Measurements from ENCODE around the gene APIP. TPM values are rescaled to one million over a fixed set of nuclear protein-coding genes. Genes with fewer than 3 reads are reported as not detected.

The APIP gene
- polyA plus RNA-seq (ENCODE audit: insufficient read length), result 22.2 TPM

DNA sequence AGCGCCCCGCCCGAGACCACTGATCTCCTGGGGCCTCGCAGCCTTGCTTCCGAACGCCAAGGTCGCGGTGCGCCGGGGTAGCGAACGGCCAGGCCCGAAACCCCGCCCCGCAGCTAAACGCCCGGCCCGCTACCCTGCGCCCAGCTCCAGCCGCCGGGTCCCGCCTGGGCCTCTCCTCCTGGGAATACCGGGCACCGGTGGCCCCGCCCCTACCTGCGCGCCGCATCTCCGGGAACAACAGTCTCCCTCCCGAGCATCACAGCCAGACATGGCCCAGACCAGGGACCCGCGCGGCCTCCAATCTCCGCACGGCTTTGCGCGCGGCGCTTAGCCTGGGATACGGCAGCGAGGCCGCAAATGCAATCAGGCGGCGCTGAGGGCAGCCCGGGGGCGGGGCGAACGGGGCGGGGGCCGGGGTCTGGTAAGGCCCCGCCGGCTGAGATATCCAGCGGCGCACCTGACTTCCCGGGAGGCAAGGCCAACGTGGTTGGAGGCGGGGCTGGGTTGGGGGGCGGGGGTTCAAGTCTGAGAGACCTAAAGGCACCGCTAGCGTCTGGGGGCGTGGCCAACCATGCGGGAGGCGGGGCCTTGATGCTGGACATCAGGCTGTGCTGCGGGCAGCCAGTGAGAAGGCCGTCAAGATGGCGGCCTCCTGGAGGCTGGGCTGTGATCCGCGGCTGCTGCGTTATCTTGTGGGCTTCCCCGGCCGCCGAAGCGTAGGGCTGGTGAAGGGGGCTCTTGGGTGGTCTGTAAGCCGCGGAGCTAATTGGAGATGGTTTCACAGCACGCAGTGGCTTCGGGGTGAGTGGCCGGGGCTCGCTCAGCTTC lies at the start of gene APIP, which contains the start of gene PDHX:
APIP (minus strand) TSS at position 365 of the 828 bp plus-strand sequence; CDS start at position 270, 95 bp downstream.
PDHX (plus strand) TSS at position 604 of the 828 bp plus-strand sequence; CDS start at position 642, 38 bp downstream.
- peak; percentile 97 for DNase-seq

GRCh38 chr11:34964610-34965331 lies 48.6 kb upstream of the APIP start:
- no peak for DNase-seq

- DNase-seq, result no peak
Measured at GRCh38 chr11:34963351-34963750, 47.2 kb upstream of the APIP start.

DNA sequence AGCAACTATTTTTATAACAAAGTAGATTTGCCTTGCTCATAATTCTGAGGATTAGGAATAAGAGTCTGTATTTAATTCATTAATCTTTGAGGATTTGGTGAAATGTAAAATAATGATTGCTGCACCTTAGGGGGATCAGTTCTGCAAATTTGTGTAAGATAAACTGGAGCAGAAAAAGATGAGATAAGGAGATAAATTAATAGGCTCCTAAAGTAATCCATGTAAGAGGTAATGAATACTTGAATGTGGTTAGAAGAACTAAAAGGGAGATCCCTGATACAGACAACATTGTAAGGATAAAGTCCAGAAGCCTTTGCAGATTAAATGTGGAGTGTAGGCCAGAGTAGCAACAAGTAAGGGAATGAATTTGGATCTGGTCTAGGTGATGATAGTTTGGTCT lies 45.9 kb upstream of the APIP start:
- no peak for DNase-seq

DNA sequence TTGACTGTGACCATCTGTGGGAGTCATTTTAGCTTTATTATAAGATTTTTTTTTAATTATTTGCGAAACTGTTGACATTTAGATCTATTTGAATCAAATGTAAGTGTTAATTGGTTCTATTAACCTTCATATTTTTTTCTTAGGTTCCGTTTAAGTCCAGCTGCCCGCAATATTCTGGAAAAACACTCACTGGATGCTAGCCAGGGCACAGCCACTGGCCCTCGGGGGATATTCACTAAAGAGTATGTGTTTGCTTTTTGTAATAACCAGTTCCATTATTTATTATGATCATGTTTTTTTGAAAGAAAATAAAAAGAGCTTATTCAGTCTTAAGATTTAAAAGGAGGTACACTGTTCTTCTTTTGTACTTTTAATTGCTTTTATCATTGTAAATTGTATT lies 44.1 kb upstream of the APIP start:
- no peak for DNase-seq

- DNase-seq, result no peak
Measured at GRCh38 chr11:34959770-34960169, 43.6 kb upstream of the APIP start.

GRCh38 chr11:34957606-34958005 lies 41.4 kb upstream of the APIP start:
- DNase-seq, result no peak

DNA sequence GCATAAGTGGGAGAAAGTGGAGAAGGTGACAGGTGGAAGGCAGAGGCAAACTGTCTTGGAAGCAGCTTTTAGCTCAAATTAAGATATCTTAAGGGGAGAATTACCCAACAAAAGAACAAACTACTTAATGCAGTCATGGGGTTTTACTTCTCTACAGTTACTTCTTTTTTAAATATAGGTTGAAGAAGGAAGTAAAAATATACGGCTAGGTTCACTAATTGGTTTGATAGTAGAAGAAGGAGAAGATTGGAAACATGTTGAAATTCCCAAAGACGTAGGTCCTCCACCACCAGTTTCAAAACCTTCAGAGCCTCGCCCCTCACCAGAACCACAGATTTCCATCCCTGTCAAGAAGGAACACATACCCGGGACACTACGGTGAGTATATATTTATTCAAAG lies 41.0 kb upstream of the APIP start:
- no peak for DNase-seq

- no peak for DNase-seq
Measured at GRCh38 chr11:34953955-34954354, 37.8 kb upstream of the APIP start.

DNA sequence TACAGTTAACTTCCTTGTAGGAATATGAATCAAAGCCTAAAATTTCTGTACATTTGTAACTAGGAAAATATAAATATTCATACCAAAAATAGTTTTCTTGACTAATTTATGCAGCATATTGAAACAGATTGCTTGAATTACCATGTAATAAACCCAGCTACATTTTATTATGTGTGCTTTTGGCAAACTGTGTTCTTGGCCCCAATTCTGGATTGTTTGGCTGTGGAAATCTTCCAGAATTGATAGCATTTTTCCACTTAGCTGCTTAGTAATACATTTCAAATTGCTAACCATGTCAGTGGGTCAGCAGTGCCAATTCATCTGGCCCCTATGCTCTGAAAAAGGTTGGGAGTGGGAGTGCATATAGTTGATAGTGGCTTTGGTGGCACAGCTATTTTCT lies 32.5 kb upstream of the APIP start:
- DNase-seq, result peak; percentile 29

- DNase-seq, result no peak
Measured at GRCh38 chr11:34944692-34945091, 28.5 kb upstream of the APIP start.

DNA sequence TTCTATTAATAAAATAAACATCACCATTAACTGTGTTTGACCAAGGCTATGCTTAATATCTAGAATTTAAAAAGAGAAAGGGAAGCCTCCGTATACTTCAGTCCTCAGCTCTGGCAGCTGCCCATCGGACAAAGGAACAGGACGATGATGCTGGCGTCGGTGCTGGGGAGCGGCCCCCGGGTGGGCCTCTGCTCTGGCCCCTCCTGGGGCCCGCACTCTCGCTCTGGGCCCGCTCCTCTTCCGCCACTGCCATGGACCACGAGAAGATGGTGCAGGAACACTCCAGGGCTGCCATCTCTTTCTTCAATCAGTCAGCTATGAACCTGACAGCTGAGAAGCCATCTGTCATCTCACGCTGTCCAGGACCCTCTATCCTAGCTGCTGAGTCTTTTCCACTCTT lies 25.5 kb upstream of the APIP start:
- no peak for DNase-seq

DNA sequence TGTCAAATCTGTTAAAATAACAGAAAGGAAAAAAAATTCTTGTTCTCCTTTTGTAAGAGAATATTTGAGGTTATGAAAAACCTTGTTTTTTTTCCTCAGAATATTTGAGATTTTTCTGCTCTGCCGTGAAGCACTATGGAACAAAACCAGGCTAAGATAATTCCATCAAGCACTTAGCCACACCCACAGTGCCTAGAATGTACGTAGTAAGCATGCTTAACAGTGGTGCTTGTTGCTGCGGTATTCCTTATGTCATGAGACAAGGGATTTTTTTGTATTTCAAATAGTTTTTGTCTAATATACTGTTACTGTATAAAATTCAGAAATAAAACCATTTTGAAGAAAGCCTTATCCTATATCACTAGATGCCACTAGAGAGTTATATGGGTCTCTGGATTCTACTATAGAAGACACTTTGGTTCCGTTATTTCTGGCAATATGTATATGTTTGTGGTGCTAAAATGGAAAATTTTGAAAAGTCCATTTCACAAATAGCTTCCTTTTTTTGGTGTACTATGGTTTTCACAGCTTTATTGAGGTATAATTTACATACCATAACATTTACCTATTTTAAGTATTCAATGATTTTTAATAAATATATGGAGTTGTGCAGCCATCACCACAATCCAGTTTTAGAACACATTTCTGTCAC lies 24.0 kb upstream of the APIP start:
- DNase-seq, result no peak

DNA sequence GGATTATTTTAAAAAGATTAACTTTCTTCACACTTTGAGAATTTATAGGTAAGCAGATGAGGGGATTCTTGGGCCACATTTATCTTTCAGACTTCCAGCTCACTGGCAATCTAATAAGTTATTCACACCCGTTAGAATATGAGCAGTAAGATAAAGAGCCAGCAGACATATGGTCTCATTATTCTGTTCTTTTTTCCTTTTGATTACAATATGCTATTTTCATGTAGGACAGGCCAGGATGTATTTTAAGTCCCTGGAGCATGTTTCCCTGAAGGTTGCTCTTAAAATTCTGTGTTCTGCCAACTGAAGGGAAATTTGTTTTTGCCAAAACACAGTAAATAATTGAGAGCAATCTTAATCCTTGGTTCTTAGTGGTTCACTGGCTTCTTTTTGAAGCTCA lies 22.4 kb upstream of the APIP start:
- no peak for DNase-seq

- DNase-seq, result no peak
Measured at GRCh38 chr11:34936945-34937629, 20.9 kb upstream of the APIP start.

GRCh38 chr11:34929794-34930763 lies 13.9 kb upstream of the APIP start:
- no peak for DNase-seq

DNA sequence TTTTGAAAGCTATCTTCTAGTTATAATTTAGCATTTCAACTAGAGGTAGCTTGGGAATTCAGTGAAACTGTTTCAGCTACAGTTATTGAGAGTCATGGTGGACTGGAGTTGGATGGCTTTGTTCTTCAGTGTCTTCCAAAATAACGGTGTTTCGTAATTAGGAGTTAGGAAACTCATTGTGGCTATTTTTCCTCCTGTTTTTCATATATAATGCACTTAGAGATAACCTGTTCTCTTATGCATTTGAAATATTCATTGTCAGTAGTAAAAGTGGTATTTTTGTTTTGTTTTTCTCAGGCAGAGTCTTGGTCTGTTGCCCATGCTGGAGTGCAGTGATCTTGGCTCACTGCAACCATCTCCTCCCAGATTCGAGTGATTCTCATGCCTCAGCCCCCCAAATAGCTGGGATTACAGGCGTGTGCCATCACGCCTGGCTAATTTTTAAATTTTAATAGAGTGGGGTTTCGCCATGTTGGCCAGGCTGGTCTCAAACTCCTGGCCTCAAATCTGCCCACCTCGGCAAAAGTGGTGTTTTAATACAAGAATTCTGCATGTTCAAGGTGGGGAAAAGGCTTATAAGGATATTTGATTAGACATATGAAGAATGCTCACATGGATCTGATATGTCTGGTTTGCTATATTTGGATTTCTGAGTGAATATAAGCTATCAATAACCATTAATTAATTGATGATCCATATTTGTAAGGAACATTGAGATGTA lies 12.9 kb upstream of the APIP start:
- no peak for DNase-seq

DNA sequence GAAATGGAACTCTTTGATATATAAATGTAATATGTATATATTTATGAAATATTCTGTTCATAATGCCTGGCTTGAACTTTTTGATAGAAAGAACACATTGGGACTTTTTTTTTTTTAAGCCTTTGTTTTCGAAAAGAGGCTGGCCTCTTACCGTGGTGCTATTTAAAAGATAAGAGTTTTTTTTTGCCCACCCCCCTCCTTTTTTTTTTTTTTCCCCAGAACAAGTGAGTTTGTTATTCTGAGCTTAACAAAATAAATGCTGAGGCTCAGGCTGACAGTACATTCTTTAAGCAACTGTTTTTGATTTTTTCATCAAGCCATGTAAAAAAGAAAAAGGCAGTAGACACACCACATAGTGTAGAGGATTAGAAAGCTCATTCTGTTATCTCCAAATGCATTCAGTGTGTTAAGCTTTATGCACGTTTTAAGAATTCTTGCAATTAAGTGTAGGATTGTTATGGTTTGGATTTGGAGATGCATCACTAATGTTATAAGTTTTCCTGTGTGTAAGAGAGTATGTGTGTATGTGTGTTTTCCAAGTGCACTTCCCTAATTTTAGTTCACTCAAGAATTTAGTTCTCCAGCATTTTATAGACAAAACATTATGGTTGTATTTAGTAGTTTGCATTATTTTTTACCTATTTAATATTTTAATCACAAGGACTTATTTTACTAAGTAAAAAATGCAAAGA lies 12.2 kb upstream of the APIP start:
- DNase-seq, result no peak

GRCh38 chr11:34926831-34927132 lies 10.6 kb upstream of the APIP start:
- DNase-seq, result no peak

DNA sequence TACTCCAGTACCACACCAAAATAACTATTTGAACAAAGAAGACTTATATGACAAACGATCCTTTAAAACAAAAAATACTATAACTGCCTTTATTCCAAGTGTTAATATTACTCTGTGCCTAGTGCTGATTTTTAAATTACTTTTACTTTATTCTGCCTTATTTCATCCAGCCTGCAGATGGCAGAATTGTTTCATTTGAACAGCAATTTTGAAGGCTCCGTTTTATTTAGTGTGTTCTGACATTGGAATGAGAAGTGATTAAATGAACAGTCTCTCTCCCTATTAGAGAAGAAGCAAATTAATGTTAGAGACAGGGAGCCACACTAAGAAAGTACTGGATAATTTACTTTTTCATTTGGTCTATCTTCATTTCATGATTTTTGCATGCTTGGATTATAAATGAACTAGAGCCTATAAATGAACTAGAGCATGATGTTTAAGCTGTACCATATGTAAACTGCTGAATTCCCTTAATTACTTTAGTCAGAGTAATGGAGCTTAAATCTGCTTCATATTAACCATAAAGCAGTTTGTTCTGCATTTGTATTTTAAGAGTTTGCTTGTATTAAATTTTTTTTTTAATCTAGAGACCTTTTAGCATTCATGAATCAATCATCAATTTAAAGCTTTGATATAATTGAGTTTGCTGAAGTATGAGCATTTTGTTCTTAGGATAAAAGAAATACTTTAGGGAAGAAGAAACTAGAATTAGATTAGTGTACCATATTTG lies 10.1 kb upstream of the APIP start:
- DNase-seq, result peak; percentile 56

Measured in hindlimb muscle (tissue), 1 donor.